NCI-H2171 treated with DMSO at 0.1 percent for 48 hours (cell line): ENCODE results near the gene FRMD3.
A peak's percentile ranks its signal among the peaks of the same experiment; 100 is the strongest.

Experiments
- DNase-seq: peaks from one replicate; lab custom pipeline; 2025; lab: John Stamatoyannopoulos, UW

The FRMD3 gene

DNA sequence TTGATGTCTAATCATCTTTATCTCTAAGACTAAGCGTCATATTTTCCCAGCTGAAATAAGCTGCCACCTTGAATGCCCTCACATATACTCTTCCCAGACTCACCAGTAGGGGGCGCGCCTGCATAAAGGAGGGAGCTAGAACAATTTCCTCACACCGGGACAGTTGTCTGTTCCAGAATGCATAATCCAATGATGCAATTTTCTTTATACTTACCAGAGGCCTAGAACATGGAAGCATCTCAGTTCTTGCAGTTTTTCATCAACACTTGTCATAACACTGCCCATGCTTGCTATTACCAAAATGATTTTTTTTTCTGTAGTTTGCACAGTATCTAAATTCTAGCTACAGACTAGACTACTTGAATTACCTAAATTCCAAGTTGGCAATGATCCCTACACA, 203.9 kb downstream of the FRMD3 start:
- peak; percentile 81 for DNase-seq

DNA sequence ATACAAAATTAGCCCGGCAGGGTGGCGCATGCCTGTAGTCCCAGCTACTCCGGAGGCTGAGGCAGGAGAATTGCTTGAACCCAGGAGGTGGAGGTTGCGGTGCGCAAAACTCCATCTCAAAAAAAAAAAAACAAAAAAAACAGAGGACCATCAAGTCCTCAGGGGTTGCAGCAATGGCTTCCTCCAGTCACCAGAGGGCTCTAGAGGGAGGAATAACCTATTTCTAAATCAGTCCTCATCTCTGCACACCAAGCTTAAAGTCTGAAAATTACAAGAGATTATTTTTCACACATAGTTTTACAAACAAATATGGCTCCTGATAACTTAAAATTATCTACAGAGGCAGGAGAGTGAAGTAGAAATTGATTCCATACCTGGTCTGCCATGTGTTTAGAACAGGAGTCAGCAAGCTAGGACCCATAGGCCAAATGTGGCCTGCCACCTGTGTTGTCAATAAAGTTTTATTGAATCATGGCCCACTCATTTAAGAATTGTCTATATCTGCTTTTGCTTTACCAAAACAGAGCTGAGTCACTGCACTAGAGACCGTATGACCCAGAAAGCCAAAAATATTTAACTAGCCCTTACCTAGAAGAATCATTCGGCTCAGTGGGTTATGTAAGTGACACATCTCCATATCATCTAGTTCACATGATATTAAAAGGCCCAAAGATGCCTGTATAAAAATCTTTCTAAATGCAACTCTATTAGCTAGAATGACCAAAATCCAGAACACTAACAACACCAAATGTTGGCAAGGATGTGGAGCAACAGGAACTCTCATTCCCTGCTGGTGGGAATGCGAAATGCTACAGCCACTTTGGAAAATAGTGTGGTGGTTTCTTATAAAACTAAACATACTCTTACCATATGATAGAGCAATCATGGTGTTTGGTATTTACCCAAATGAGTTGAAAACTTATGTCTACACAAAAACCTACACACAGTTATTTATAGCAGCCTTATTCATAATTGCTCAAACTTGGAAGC, 207.7 kb downstream of the FRMD3 start:
- DNase-seq: peak; percentile 7

DNA sequence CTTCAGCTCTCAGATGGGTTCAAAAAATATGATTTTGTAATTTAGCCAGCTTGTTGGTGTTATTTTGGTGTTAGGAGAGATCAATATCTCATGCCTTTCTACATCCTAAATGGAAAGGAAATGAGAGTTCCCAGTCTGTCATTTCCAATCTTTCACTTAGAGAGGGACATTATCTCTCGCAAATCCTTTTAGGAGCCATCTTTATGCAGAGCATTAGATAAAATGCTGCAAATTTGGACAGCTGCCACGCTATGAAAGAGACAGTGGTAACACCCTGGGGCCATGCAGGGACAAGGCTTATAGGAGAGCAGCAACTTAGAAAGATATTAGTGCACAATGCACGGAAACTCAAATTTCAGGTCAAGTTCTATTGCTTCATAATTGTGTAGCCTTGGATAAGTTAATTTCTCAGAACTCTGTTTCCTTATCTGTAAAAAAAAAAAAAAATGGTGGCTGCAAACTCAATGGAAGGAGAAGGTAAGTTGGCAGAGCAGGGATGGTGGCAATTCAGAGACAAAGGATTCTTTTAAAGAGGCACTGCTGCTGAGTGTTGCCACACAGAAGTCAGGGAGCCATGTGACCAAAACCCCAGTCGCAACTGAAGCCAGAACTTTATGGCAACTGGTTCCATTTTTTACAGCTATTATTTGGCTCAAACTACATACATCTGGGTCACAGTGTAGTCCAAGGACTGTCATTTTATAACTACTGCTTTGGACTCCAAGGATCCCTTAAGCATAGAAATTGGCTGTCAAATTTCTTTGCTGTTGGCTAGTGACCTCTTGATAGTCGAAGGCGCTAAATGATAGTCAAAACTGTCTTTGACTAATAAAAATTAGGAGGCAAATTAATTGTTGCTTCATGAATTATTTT, 210.2 kb downstream of the FRMD3 start:
- DNase-seq: no peak

DNA sequence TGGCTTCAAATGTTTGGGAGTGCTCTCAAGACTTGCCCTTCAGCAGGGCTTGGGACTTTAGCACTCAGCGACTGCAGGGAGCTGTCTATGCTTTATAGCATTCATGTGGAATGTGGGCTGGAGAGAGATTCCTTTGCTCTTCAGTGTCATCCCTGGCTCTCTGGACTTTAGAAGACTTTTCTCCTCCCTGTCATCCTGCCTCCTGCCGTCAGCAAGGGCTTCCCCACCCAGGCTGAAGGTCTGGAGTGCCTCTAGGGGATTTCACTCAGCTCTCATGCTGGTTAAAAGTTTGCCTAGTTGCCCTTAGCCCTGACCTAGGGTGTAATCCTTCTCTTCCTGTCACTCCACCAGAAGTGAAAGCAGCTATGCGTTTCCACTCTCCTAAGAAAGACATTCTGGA, 210.9 kb downstream of the FRMD3 start:
- DNase-seq: no peak

DNA sequence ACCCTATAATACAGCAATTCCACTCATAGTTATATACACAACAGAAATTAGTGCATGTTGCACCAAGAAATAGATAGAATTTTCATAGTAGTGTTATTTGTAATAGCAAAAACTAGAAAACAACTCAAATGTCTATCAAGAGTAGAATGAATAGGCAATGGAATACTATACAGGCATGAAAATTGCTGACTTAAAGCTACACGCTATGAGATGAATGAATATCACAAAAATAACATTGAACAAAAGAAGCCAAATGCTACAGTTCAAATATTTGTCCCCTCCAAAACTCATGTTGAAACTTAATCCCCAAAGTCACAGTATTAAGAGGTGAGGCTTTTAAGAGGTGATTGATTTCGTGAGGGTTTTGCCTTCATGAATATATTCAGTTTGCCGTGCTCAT, 215.1 kb downstream of the FRMD3 start:
- DNase-seq: no peak

DNA sequence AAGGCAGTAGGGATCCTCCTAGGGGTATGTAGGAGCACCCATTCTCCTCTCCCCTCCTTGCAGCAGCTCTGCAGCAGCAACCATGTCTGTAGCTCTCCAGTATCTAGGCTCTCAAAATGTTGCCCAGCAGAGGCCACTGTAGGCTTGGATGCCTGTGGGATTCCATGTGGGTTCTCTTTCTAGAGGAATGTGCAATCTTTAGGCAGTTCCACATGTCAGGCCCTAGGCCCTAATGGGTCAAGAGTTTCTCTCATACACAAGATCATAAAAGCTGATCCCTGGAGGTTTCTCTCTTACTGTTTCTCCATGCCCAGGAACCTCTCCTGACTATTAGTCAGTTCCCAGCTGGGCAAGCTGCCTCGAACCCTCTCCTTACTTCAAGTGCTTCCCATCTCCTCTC, 215.8 kb downstream of the FRMD3 start:
- no peak for DNase-seq

DNA sequence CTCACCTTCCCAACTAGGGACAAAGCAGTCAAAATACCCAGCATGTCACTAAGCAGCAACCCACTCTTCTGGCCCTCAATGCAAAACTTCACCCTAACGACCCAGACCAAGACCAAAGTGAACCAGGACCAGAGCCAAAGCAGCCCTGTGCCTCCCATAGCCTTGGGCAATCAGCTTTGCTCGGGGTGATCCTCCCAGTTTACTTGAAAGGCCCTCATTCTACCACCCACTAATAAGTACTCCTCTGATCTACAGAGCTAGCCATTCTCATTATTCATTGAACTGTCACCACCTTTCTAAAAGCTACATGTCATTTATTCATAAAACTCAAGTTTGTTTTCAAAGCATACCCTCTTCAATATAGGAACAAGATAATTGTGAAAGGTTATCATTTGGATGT, 221.0 kb downstream of the FRMD3 start:
- DNase-seq: no peak

DNA sequence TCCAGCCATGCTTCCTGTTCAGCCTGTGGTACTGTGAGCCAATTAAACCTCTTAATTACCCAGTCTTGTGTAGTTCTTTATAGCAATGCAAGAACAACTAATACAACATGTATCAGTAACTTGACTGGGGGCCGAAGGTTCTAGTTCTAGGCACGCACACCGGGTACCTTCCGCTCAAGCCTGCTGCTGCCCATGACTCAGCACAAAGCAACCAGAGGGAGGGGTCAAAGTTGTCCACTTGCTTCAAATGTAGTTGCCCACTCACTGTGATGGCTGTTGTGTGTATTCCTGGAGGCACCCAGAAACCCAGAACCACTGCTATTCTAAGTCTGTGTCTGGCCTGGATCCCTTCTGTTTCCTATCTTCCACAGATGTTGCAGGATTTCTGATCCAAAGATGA, 222.6 kb downstream of the FRMD3 start:
- no peak for DNase-seq

DNA sequence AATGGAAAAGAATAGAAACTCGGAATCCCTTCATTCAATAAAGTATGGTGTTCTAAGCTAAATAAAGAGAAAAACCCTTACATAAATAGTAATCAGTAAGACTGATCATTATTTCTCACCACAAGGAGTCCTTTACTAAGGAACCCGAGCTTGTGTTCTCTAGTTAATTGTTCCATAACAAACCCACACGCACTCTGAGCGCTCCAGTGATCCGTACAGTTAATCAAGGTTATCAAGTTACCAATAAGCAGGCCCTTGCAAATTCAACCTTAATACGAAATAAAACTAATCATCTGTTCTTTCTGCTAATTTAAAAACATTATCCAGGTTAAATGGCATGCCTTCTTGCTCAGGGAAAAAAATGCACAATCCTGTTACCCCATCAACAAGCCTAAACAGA, 224.4 kb downstream of the FRMD3 start:
- DNase-seq: peak; percentile 98

DNA sequence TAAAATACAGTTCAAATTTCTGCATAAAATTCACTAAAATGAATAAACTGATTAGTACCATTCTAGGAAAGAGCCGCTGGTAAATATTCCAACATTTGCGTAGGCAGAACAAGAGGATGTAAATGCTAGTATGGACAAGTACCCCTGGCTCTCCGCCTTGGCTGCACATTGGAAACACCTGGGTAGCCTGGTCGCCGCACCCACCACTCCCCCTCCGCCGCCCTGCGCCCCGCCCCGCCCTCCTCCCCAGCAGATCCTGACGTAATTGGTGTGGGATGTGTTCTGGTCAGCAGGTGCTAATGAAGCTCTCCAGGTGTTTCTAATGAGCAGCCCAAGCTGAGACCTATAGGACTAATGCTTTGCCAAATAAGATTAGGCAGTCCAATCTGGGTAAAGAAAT, 225.7 kb downstream of the FRMD3 start:
- peak; percentile 71 for DNase-seq

DNA sequence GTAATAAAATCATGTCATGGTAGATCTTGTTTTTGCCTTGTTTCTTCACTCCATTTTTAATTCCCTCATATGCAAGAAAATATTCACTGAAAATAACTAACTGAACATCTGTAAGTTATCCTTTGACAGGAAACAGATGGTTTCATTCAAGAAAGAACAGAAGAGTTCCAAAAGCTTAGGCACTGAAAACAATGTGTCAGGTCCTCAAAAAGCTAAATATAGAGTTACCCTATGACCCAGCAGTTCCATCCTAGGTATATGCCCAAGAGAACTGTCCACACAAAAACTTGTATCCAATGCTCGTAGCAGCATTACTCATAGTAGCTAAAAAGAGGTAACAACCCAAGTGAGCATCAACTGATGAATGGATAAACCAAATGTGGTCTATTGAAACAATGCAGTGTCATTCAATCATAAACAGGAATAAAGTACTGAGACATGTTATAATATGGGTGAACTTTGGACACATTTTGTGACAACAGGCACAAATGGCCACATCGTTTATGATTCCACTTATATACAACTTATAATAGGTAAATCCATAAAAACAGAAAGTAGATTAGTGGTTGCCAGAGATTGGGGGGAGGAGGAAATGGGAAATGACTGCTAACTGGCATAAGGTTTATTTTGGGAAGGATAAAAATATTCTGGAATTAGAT, 231.0 kb downstream of the FRMD3 start:
- peak; percentile 56 for DNase-seq

DNA sequence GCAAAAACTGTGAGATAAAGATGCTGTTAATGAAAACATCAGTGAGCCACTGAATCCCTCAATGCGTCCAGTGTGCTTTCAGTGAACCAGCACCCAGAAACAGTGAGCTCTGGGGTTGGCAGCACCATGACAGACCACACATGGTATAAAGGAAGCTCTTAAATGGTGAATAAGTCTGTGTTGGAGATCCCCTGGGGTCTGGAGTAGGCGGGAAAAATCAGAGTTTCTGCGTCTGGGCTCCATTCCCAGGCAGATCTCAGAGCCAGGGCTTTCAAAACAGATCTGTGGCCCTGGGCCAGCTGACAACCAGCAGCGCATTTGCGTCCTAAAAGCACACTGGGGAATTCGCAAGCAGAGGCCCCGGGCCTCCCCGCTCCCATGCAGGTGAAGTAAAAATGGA, 233.5 kb downstream of the FRMD3 start:
- DNase-seq: peak; percentile 99

DNA sequence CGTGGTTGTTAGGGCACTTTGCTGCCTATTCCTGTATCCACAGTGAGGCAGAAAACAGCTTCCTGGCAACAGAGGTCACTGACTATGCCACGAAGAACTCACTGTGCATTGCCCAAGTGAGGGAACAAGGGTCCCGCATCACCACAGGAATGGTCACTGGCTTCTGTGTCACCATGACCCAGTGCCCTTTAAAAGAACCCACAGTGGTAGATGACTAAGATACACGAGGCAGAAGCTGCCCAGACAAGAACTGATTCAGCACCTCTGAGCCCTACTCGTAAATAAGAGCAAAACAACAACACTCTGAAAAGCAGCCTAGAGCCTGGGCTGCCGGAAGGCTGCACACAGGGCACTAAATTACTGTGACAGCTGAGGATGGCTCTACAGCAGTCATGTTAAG, 238.6 kb downstream of the FRMD3 start:
- DNase-seq: no peak

DNA sequence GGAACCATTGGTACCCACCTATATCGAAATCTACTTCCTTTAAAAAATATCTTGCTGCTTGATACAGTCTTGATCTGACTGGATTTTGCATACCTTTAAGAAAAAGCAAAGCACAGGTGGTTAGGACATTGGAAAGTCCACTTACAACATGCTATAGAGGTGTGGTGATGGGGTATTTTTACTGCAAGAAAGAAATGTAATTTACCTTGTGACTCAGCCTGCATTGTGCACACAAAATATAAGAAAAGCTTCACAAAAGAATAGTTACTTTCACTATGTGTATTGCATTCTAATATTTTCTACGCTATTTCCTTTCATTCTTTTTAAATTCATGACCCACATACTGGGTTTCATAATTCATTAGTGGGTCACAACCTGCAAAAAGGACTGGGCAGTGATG, 239.1 kb downstream of the FRMD3 start:
- no peak for DNase-seq

DNA sequence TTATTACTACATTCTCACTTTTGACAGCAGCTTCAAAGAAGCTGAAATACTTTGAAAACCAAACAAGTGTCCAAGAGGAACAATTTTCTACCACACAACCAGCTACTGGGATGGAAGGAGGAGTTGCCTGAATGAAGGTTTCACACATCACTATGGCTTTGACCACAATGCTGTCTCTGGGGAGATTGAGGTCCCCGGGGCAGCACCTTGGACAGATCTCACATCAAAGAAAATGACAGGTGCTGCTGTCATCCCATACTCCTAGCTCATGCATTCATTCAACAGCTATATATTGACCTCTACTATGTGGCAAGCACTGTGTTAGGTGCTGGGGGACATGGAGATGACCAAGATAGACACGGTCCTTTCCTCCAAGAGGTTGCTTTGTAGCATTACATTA, 242.1 kb downstream of the FRMD3 start:
- no peak for DNase-seq

DNA sequence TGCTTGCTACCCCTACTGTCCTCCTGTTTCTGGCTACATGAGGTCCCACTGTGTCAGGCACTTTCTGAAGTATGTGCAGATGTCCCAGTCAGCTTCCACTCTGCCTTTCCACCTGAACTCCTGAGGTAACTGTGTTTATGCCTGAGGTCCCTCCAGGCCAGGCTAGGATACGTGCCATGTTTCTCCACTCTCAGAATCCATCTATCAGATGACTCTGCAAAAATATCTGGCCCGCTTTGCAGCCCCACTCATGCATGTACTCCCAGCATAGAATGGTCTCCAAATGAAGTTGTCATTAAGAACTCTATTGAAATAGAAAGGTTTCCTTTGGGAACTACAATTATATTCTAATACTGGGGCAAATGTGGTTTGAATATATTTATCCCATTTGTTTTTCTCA, 243.4 kb downstream of the FRMD3 start:
- no peak for DNase-seq

DNA sequence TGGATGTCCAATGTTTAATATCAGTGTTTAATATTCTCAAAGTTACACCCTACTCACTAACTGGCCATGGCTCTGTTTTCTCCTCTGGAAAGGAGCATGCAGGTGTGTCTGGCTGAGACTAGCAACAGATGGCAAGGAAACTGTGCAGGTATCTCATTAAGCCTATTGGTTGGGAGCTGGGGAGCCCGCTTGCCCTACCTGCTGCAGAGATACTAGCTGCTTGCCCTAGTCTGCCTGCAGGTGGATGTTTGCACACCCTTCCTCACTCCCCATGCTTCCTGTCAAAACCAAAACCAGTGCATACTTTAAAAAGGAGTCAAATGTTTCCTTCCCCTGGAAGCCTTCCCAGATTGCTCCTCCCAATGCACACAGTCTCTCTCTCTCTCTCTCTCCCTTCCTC, 247.0 kb downstream of the FRMD3 start:
- peak; percentile 78 for DNase-seq

DNA sequence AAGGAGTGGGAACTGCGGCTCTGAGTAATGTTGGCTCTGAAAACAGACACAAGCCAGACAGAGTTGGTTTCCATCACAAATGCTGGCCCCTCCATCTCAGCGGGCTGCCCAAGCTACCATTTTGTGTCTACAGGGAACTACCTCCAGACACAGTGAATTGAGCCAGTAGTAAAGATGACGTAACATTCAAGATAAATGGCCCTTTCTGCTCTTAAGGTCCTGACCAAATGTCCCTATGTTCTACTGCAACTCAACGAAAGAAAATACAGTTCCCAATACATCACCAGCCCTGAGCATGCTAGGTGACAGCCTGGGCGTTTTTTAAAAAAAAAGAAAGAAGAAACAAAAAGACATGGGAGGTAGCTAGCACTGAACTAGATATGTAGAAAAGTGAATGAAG, 247.5 kb downstream of the FRMD3 start:
- no peak for DNase-seq

DNA sequence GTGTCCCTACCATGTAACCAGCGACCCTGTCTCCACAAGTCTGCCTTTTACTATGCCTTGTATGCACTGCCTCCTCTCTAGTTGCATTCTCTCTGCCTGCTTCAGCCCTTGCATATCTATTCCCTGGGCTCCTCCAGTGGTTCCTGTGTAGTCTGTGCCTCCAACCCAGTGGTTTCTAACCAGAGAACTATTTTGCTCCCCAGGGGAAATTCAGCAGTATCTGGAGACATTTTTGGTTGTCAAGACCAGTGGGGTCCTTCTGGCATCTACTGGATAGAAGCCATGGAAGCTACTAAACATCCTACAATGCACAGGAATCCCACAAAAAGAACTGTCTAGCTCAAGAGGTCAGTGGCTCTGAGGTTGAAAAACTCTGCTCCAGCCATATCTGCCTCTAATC, 251.2 kb downstream of the FRMD3 start:
- no peak for DNase-seq

DNA sequence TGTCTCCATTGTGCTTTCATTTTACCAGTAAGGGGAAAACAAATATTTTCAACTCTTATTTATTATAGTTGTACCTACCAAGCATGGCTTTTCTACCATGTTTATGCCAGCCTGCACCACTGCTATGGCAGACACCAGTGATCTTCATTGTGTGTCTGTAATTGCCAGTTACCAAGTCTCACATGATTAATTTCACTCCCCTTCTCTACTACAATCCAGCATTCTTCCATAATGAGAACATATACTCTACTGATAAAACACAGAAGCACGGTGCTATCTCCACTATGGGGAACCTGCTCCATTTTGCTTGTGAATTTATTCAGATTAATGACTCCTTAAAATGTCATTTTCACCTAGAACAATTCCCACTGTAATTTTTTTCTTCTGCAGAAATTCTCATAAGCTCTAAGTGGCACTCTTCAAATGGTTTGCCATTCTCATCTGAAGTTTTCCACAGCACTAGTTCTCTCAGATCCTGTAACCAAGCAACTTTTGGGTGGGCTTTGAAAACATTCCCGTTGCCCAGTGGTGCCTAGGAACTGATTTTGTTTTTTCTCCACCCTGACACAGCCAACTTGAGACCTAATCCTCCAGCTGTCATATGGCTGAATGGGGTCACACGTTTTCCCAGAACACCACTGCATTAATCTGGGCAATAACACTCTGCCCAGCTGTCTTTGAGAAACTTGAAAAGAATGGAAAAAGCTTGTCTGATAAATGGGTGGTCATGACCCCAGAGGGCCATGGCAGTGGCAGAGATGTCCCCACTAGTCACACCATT, 252.6 kb downstream of the FRMD3 start:
- no peak for DNase-seq

DNA sequence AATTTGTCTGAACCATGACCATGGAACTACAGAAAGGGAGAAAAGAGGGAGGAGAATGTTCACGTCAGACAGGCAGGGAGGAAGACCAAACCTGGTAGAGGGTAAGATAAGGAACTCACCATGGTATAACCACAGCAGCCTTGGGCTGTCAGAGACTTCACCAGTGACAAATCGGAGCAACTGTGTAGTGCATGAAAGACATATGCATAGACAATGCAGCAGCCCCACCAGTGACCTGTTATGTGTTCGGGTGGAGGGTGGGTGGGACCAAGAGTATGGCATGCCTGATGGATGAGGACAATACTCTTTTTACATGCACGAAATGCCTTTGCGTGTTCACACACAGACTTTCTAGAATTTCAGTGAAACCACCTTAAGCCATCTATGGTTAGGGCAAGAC, 253.5 kb downstream of the FRMD3 start:
- DNase-seq: no peak

DNA sequence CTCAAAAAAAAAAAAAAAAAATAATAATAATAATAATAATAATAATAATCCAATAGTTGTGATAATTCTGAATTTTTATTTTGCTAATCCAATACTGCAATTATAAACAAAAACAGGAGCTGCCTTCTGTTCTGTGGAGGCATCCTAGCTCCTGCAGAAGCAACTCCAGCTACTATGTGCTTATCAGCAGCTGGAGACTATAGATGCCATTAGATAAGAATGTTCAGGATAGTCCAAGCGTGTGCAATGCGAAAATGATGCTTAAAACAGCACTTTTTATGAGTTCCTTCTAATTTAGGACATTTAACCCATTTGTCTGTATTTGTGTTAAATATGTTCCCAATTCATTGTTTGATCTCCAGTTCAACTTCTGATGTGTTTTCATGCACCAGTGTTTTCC, 254.7 kb downstream of the FRMD3 start:
- DNase-seq: no peak
